Gastrocnemius medialis (tissue), 4 donors: Measurements from ENCODE around the gene CEACAM7. TPM values are rescaled to one million over a fixed set of nuclear protein-coding genes. Genes with fewer than 3 reads are reported as not detected.

ENCODE experiments used
- ATAC-seq, 2 donors: fragments of 150-250 bp; one replicate each; pipeline ENCODE4 v1.9.1; 2016
- DNase-seq, 2 donors: peaks; one replicate each; pipeline ENCODE4 v3.0.0-alpha.2; 2019
- H3K27ac ChIP-seq, 4 donors: fragments of 200-600 bp; sonication (generic); 1 replicate in 1 of 4; 2 replicates in 3 of 4; pipeline ENCODE4 v1.5.1; 2016 to 2018; ENCODE audit warnings: mild to moderate bottlenecking in 2 of 4, moderate library complexity in 1 of 4
- H3K27me3 ChIP-seq, 3 donors: fragments of 200-600 bp; sonication (generic) in 2 of 3; 1 replicate in 1 of 3; 2 replicates in 2 of 3; pipeline versions ENCODE4 v1.5.1 to v1.6.0; 2016 to 2019; ENCODE audit warnings: mild to moderate bottlenecking in 1 of 3, moderate library complexity in 1 of 3
- H3K36me3 ChIP-seq, 2 donors: fragments of 200-600 bp; sonication (generic) in 1 of 2; one replicate each; pipeline ENCODE4 v1.5.1; 2017 to 2018
- H3K4me1 ChIP-seq, 2 donors: fragments of 200-600 bp; sonication (generic) in 1 of 2; one replicate each; pipeline ENCODE4 v1.5.1; 2016 to 2017; ENCODE audit warnings: mild to moderate bottlenecking in 2 of 2
- H3K4me3 ChIP-seq, 4 donors: fragments of 200-600 bp; sonication (generic) in 3 of 4; 1 replicate in 1 of 4; 2 replicates in 3 of 4; pipeline ENCODE4 v1.5.1; 2016 to 2019; ENCODE audit warnings: mild to moderate bottlenecking in 2 of 4
- H3K9me3 ChIP-seq, 3 donors: fragments of 200-600 bp; sonication (generic) in 2 of 3; 1 replicate in 1 of 3; 2 replicates in 2 of 3; pipeline ENCODE4 v1.5.1; 2016 to 2019
- POLR2A ChIP-seq, 2 donors: fragments of 450-650 bp; IDR thresholded peaks; one replicate each; pipeline ENCODE4 v1.6.1; 2017; ENCODE audit warnings: antibody characterized with exemption in 2 of 2, mild to moderate bottlenecking in 2 of 2, moderate library complexity in 2 of 2
- in situ Hi-C, 4 donors: fragments of 200-750 bp; cut with MboI; loops; one replicate each; pipeline versions ENCODE4 v1.15.0 to v1.8.0; 2017; ENCODE audit warnings: low sequenced_read_pairs in 4 of 4
- intact Hi-C: fragments of 100-400 bp; cut with DNase I; formaldehyde crosslinking; loops from one replicate; pipeline ENCODE4 v1.15.1; 2023; ENCODE audit warnings: low total_unique reads
- total RNA-seq, 4 donors: library from RNA; depleted of rRNA; stranded (reverse); fragments of >200 nt; gene quantifications; one replicate each; pipeline versions ENCODE4 v1.1.0 to v1.2.3, GENCODE V29; 2016
- TF ChIP-seq, protein P1 (sequence below), 5 experiments: fragments of 450-650 bp in 3 of 5; fragments of 200-600 bp in 2 of 5; sonication (generic) in 2 of 5; IDR thresholded peaks in 4 of 5; conservative IDR thresholded peaks in 1 of 5; 1 replicate in 4 of 5; 2 replicates in 1 of 5; pipeline ENCODE4 v1.5.1; 2016 to 2019; ENCODE audit warnings: antibody characterized with exemption in 5 of 5, mild to moderate bottlenecking in 3 of 5, moderate library complexity in 3 of 5

The CEACAM7 gene
- total RNA-seq, 4 donors from 2014 or later: 5.7 TPM; not detected in 3

DNA sequence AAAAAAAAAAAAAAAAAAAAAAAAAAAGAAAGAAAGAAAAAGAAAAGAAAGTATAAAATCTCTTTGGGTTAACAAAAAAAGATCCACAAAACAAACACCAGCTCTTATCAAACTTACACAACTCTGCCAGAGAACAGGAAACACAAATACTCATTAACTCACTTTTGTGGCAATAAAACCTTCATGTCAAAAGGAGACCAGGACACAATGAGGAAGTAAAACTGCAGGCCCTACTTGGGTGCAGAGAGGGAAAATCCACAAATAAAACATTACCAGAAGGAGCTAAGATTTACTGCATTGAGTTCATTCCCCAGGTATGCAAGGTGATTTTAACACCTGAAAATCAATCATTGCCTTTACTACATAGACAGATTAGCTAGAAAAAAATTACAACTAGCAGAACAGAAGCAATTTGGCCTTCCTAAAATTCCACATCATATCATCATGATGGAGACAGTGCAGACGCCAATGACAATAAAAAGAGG is 10.7 kb upstream of the CEACAM7 start:
- peaks cover 0 to 5% (median 0%) of the 10 kb centered on the region in 3 donors for H3K27me3 ChIP-seq
- ATAC-seq (no peak), DNase-seq (no peak)
- H3K4me1 ChIP-seq: no peaks in the 10 kb centered on the region
- H3K4me3 ChIP-seq: no peak overlapping the region
- no peaks in the 10 kb centered on the region for H3K36me3 ChIP-seq
- no peak overlapping the region for H3K27ac ChIP-seq
- intact Hi-C loops: no loop called here
- no peak for TF ChIP-seq POLR2A (IDR thresholded peaks at IDR 0.05)
- TF ChIP-seq, protein P1, sequence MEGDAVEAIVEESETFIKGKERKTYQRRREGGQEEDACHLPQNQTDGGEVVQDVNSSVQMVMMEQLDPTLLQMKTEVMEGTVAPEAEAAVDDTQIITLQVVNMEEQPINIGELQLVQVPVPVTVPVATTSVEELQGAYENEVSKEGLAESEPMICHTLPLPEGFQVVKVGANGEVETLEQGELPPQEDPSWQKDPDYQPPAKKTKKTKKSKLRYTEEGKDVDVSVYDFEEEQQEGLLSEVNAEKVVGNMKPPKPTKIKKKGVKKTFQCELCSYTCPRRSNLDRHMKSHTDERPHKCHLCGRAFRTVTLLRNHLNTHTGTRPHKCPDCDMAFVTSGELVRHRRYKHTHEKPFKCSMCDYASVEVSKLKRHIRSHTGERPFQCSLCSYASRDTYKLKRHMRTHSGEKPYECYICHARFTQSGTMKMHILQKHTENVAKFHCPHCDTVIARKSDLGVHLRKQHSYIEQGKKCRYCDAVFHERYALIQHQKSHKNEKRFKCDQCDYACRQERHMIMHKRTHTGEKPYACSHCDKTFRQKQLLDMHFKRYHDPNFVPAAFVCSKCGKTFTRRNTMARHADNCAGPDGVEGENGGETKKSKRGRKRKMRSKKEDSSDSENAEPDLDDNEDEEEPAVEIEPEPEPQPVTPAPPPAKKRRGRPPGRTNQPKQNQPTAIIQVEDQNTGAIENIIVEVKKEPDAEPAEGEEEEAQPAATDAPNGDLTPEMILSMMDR (IDR thresholded peaks at IDR 0.05 in 4 of 5, conservative IDR thresholded peaks at IDR 0.05 in 1 of 5): no peak
- H3K9me3 ChIP-seq: no peaks in the 10 kb centered on the region
- in situ Hi-C loops: no loop called here

DNA sequence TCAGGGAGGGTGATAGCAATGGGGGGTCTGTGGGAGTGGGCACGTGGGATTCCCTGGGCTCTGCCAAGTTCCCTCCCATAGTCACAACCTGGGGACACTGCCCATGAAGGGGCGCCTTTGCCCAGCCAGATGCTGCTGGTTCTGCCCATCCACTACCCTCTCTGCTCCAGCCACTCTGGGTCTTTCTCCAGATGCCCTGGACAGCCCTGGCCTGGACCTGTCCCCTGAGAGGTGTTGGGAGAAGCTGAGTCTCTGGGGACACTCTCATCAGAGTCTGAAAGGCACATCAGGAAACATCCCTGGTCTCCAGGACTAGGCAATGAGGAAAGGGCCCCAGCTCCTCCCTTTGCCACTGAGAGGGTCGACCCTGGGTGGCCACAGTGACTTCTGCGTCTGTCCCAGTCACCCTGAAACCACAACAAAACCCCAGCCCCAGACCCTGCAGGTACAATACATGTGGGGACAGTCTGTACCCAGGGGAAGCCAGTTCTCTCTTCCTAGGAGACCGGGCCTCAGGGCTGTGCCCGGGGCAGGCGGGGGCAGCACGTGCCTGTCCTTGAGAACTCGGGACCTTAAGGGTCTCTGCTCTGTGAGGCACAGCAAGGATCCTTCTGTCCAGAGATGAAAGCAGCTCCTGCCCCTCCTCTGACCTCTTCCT is 9.3 kb upstream of the CEACAM7 start:
- Histone ChIP-seq H3K36me3 (no peaks in the 10 kb centered on the region), H3K4me3 (no peak overlapping the region), H3K4me1 (no peaks in the 10 kb centered on the region), H3K27me3 (peaks cover 0 to 5% (median 0%) of the 10 kb centered on the region in 3 donors), H3K27ac (no peak overlapping the region), H3K9me3 (no peaks in the 10 kb centered on the region)
- TF ChIP-seq, protein P1 (IDR thresholded peaks at IDR 0.05 in 4 of 5, conservative IDR thresholded peaks at IDR 0.05 in 1 of 5): no peak
- TF ChIP-seq POLR2A (IDR thresholded peaks at IDR 0.05): no peak
- DNase-seq (no peak), ATAC-seq (no peak)
- in situ Hi-C loops: no loop called here
- intact Hi-C loops: no loop called here

DNA sequence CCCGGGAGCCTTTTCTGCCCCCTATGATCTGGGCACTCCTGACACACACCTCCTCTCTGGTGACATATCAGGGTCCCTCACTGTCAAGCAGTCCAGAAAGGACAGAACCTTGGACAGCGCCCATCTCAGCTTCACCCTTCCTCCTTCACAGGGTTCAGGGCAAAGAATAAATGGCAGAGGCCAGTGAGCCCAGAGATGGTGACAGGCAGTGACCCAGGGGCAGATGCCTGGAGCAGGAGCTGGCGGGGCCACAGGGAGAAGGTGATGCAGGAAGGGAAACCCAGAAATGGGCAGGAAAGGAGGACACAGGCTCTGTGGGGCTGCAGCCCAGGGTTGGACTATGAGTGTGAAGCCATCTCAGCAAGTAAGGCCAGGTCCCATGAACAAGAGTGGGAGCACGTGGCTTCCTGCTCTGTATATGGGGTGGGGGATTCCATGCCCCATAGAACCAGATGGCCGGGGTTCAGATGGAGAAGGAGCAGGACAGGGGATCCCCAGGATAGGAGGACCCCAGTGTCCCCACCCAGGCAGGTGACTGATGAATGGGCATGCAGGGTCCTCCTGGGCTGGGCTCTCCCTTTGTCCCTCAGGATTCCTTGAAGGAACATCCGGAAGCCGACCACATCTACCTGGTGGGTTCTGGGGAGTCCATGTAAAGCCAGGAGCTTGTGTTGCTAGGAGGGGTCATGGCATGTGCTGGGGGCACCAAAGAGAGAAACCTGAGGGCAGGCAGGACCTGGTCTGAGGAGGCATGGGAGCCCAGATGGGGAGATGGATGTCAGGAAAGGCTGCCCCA is 8.5 kb upstream of the CEACAM7 start:
- intact Hi-C loops: no loop called here
- Histone ChIP-seq H3K4me3 (no peak overlapping the region), H3K9me3 (no peaks in the 10 kb centered on the region), H3K27ac (no peak overlapping the region), H3K4me1 (no peaks in the 10 kb centered on the region), H3K36me3 (no peaks in the 10 kb centered on the region), H3K27me3 (peaks cover 0 to 5% (median 0%) of the 10 kb centered on the region in 3 donors)
- no peak for TF ChIP-seq POLR2A (IDR thresholded peaks at IDR 0.05)
- in situ Hi-C loops: no loop called here
- no peak for ATAC-seq
- DNase-seq: no peak

DNA sequence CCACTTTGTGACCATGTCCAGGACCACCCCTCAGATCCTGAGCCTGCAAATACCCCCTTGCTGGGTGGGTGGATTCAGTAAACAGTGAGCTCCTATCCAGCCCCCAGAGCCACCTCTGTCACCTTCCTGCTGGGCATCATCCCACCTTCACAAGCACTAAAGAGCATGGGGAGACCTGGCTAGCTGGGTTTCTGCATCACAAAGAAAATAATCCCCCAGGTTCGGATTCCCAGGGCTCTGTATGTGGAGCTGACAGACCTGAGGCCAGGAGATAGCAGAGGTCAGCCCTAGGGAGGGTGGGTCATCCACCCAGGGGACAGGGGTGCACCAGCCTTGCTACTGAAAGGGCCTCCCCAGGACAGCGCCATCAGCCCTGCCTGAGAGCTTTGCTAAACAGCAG is 7.7 kb upstream of the CEACAM7 start:
- in situ Hi-C loops (no loop called here), intact Hi-C loops (no loop called here)
- H3K27me3 ChIP-seq: peaks cover 0 to 5% (median 0%) of the 10 kb centered on the region in 3 donors
- TF ChIP-seq, protein P1 (IDR thresholded peaks at IDR 0.05 in 4 of 5, conservative IDR thresholded peaks at IDR 0.05 in 1 of 5): no peak
- no peak for TF ChIP-seq POLR2A (IDR thresholded peaks at IDR 0.05)
- H3K4me3 ChIP-seq: no peak overlapping the region
- no peak for ATAC-seq
- H3K36me3 ChIP-seq: no peaks in the 10 kb centered on the region
- H3K4me1 ChIP-seq: no peaks in the 10 kb centered on the region
- DNase-seq: no peak
- H3K27ac ChIP-seq: no peak overlapping the region
- no peaks in the 10 kb centered on the region for H3K9me3 ChIP-seq
